Astrocyte (in vitro differentiated cells and primary cell): Measurements from ENCODE around the gene ATAD5.

Experiments
- CTCF ChIP-seq: IDR thresholded peaks from 2 replicates; pipeline ENCODE4 v1.5.1; 2011; ENCODE audit warnings: low read depth, mild to moderate bottlenecking, inconsistent platforms, low read length, moderate library complexity; ENCODE audit not compliant: insufficient read depth
- EZH2 ChIP-seq: IDR thresholded peaks from 2 replicates; pipeline ENCODE4 v1.6.1; 2012; ENCODE audit warnings: mild to moderate bottlenecking, low read length, inconsistent platforms; ENCODE audit not compliant: insufficient read depth

- TF ChIP-seq CTCF (no peak), EZH2 (no peak)
These were observed 7.2 kb upstream of the ATAD5 start, which contains the start of gene CRLF3 for GRCh38 chr17:30824356-30825145.
